Colonic mucosa (tissue), 4 donors: ENCODE results near the gene TMEM63C. TPM values are rescaled to one million over a fixed set of nuclear protein-coding genes. Genes with fewer than 3 reads are reported as not detected.

Experiments
- DNase-seq: peaks from one replicate; pipeline ENCODE4 v3.0.0-alpha.2; 2020
- H3K27ac ChIP-seq: fragments of 200-600 bp; one replicate; pipeline ENCODE4 v1.8.0; 2021
- H3K27me3 ChIP-seq: fragments of 200-600 bp; one replicate; pipeline ENCODE4 v1.8.0; 2021
- H3K36me3 ChIP-seq: fragments of 200-600 bp; one replicate; pipeline ENCODE4 v1.8.0; 2021
- H3K4me1 ChIP-seq: fragments of 200-600 bp; one replicate; pipeline ENCODE4 v1.8.0; 2021; ENCODE audit warnings: mild to moderate bottlenecking
- H3K4me3 ChIP-seq: fragments of 200-600 bp; one replicate; pipeline ENCODE4 v1.8.0; 2021
- H3K9ac ChIP-seq, 2 donors: one replicate each; pipeline ENCODE4 v1.7.0; 2013; ENCODE audit warnings: control low read depth in 2 of 2, low read depth in 2 of 2, low read length in 2 of 2
- H3K9me3 ChIP-seq: fragments of 200-600 bp; one replicate; pipeline ENCODE4 v1.8.0; 2021
- intact Hi-C: fragments of 100-400 bp; cut with DNase I; formaldehyde crosslinking; loops from one replicate; pipeline ENCODE4 v1.14.1; 2022
- total RNA-seq, 2 donors: library from RNA; stranded (reverse); fragmentation: NEBNext Ultra II Directional in 1 of 2; extraction: Animal tissue kit (Norgen Biotek cat#: 25700) in 1 of 2; gene quantifications; one replicate each; pipeline ENCODE4 v1.2.1, GENCODE V29; 2021
- TF ChIP-seq, protein P1 (sequence below): fragments of 200-600 bp; IDR thresholded peaks from one replicate; pipeline ENCODE4 v1.8.0; 2022; ENCODE audit warnings: antibody characterized with exemption, mild to moderate bottlenecking
- donor health status: healthy.
- donor health status: DM: no; HTN: no; CAD: no.
- donor health status: DM: no; HTN: no; CAD: no.

Gene TMEM63C
- total RNA-seq, 2 donors from 2014 or later = 5.9 to 13.2 TPM

DNA sequence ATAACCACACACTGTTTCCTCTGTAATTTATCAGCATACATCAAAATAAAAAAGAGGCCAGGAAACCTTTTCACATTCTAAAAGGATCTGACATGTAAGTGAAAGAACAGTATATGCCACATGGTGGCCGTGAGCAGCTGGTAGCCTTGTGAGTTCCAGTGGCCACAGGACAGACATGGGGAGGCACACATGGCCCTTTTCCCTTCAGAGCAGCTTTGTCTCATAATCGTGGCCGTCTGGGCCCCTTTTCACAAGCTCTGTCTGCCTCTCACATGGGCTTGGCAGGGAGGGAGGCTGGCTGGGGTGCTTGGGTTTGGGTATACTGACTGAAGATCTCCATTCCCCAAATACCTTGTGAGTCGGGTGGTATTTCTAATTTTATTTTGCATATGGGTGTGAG is 38.5 kb upstream of the TMEM63C start:
- intact Hi-C loops = no loop called here
- DNase-seq = no peak
- H3K9ac ChIP-seq = no peak overlapping the region
- no peaks in the 10 kb centered on the region for H3K36me3 ChIP-seq
- peaks cover 20% of the 10 kb centered on the region for H3K4me1 ChIP-seq
- peaks cover 45% of the 10 kb centered on the region for H3K27me3 ChIP-seq
- no peaks in the 10 kb centered on the region for H3K9me3 ChIP-seq
- H3K27ac ChIP-seq = no peak overlapping the region
- TF ChIP-seq, protein P1, sequence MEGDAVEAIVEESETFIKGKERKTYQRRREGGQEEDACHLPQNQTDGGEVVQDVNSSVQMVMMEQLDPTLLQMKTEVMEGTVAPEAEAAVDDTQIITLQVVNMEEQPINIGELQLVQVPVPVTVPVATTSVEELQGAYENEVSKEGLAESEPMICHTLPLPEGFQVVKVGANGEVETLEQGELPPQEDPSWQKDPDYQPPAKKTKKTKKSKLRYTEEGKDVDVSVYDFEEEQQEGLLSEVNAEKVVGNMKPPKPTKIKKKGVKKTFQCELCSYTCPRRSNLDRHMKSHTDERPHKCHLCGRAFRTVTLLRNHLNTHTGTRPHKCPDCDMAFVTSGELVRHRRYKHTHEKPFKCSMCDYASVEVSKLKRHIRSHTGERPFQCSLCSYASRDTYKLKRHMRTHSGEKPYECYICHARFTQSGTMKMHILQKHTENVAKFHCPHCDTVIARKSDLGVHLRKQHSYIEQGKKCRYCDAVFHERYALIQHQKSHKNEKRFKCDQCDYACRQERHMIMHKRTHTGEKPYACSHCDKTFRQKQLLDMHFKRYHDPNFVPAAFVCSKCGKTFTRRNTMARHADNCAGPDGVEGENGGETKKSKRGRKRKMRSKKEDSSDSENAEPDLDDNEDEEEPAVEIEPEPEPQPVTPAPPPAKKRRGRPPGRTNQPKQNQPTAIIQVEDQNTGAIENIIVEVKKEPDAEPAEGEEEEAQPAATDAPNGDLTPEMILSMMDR = no peak
- no peak overlapping the region for H3K4me3 ChIP-seq

DNA sequence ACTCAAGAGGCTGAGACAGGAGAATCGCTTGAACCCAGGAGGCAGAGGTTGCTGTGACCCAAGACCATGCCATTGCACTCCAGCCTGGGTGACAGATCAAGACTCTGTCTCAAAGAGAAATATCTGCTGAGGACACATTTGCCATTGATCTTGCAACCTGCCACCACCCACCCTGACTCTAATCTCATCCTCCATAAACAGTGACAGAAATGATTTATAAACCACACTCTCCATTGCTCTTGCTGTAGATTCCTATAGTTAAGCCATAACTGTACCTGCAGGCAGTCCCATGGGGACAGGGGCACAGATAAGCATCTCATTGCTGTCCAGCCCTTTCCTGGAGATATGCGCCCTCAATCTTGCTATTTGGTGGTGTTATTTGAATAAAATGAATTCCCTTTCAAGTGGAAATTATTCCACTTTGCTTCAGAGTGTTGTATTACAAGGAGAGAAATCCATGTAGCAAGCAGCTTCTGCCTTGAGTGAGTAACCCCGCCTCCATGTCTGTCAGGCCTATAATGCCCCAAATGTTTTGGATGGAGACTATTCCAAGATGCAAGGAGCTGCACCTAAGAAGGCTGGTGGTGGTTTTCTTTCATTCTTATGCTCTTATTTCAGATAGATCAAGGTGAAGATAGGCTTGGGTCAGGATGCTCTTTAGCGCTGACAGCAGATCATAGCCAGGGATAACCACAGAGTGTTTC is 37.0 kb upstream of the TMEM63C start:
- H3K4me1 ChIP-seq = peaks cover 16% of the 10 kb centered on the region
- peaks cover 36% of the 10 kb centered on the region for H3K27me3 ChIP-seq
- H3K9me3 ChIP-seq = no peaks in the 10 kb centered on the region
- no peak for DNase-seq
- TF ChIP-seq, protein P1 = no peak
- intact Hi-C loops = no loop called here
- no peak overlapping the region for H3K9ac ChIP-seq
- no peak overlapping the region for H3K4me3 ChIP-seq
- no peak overlapping the region for H3K27ac ChIP-seq
- no peaks in the 10 kb centered on the region for H3K36me3 ChIP-seq

DNA sequence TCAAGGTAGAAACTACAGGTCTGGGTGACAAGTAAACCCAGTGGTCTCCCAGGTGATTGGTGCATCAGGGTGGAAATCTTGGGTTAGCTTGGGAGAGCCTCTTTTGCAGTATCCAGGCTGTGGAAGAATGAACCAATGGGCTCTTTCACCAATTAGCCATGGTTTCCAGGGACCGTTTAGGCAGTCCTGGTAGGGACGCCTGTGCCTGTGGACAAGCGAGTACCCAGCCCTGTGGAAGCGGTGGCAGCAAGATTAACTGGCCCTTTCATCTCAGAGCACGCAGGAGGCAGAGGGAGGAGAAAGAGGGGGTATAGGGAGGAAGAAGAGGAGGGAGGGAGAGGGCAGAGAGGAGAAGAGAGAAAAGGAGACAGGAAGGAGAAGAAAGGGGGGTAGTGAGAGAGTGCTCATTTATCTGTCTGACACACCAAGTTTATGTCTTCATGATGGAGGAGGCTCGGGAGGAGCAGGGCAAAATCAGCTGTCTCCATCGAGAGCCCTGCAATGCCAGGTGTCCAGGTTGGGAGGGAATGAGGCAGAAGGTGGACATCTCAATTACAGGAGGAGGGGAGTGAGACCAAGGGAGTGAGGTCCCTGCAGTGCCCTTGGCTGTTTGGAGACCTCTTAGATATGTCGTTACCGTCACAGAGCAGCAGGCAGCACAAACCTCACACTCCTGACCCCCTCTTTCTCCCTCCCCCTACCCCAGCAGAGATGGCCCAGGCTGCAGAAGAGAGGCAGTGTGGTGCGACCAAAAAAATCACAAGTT is 35.4 kb upstream of the TMEM63C start:
- intact Hi-C loops = no loop called here
- no peak for DNase-seq
- Histone ChIP-seq H3K4me3 (no peak overlapping the region), H3K27me3 (peaks cover 20% of the 10 kb centered on the region), H3K36me3 (no peaks in the 10 kb centered on the region), H3K9ac (no peak overlapping the region), H3K4me1 (peaks cover 3% of the 10 kb centered on the region), H3K27ac (no peak overlapping the region), H3K9me3 (no peaks in the 10 kb centered on the region)
- TF ChIP-seq, protein P1 = no peak

DNA sequence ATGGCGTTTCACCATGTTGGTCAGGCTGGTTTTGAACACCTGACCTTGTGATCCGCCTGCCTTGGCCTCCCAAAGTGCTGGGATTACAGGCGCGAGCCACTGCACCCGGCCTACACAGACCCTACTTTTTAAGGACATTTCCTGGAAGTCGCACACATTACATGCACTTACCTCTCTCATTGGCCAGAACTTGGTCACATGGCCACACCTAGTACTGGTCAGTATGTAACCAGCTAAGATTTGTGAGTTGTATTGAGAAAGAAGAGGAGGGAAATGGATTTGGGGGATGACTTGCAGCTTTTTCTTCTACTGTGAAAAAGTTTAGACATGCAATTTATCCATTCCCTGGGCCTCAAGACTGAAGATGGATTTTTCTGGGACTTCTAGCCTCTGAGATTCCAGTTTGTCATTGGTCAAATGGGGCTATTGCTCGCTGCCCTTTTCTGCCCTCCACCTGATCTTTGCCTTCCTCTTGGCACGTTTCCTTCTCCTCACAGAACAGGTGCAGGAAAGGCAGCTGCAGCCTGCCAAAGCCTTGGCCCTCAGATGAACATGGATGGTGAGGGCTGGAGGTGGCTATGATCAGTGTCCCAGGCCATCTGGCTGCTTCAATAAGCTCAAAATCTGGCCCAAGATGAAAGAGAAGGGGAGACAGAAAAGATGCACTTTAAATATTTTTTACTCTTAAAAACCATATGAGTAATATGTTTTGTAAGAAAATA is 32.9 kb upstream of the TMEM63C start:
- no peaks in the 10 kb centered on the region for H3K9me3 ChIP-seq
- H3K4me1 ChIP-seq = no peaks in the 10 kb centered on the region
- H3K36me3 ChIP-seq = no peaks in the 10 kb centered on the region
- DNase-seq = no peak
- peaks cover 3% of the 10 kb centered on the region for H3K27me3 ChIP-seq
- TF ChIP-seq, protein P1 = no peak
- no peak overlapping the region for H3K27ac ChIP-seq
- intact Hi-C loops = no loop called here
- no peak overlapping the region for H3K9ac ChIP-seq
- H3K4me3 ChIP-seq = no peak overlapping the region

DNA sequence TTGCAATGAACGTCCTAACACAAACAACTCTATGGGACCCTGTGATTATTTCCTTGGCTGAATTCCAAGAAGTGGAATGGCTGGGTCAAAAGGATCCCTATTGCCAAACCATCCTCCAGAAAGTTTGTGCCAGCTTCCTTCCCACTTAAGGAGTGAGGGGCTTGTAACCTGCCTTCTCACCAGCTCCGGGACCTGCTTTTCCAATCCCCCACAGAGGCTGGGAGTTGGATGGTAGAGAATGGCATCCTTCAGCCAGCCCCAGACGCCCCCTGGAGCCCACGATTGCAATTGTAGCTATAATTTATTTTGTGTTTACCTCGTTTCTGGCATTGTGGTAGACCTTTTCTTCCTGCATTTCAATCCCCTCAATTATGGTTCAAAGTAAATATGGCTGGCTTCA is 30.4 kb upstream of the TMEM63C start:
- Histone ChIP-seq H3K4me3 (no peak overlapping the region), H3K4me1 (no peaks in the 10 kb centered on the region), H3K9ac (no peak overlapping the region), H3K36me3 (no peaks in the 10 kb centered on the region), H3K27me3 (no peaks in the 10 kb centered on the region), H3K9me3 (no peaks in the 10 kb centered on the region), H3K27ac (no peak overlapping the region)
- intact Hi-C loops = loop anchor here (2.0 to 5.0 kb wide), 2 partner anchors 61 to 166 kb away; no protein-coding TSS in a partner anchor
- no peak for DNase-seq
- TF ChIP-seq, protein P1 = no peak
